ENCODE measurements around the gene EIF3A. TPM values are rescaled to one million over a fixed set of nuclear protein-coding genes. Genes with fewer than 3 reads are reported as not detected.
A peak's percentile ranks its signal among the peaks of the same experiment; 100 is the strongest.

Gene EIF3A
- total and polyA plus RNA-seq, 8 donors, result 37.3 to 156 (median 89.8) TPM

DNA sequence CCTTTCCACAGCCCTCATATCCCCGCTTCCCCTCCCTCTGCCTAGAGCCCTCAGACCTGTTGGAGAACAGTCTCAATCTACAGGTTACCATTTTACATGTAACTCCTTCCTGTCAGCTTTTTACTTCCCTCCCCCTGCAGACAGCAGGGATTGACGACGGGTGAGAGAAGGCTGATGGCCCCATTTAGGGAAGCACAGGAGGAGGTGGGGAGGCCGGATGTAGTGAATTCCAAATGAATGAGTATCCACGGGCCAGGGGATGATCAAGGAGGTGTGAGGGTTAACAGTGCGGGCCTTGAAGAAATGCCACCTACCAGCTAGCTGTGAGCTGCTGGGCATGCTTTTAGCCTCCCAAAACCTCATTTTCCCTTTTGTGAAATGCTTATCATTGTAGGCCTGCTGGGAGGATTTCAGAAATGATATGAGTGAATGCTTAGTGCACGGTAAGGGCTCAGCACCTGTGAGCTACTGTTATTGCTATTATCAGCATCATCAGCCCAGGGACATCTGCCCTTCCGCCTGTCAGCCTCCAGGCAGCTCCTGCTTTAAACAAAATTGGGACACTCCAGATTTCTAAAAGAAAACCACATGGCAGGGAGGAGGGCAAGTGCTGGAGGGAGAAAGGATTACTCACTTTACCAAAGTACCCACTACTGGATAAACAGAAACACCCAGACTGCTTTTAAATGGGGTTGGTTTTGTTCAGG is 57.6 kb downstream of the EIF3A start:
- peaks cover 20 to 37% (median 26%) of the 10 kb centered on the region in 4 donors for H3K4me1 ChIP-seq
- H3K9me3 ChIP-seq, result no peaks in the 10 kb centered on the region
- H3K4me3 ChIP-seq, result no peak overlapping the region
- DNase-seq, result no peak
- 62 to 74% (median 68%) methylated on average over 8 of the region's 8 CpGs for WGBS, 5 donors
- TF ChIP-seq CTCF (IDR thresholded peaks at IDR 0.05) (no peak), POLR2A (IDR thresholded peaks at IDR 0.05) (no peak), EP300 (IDR thresholded peaks at IDR 0.05) (no peak), POLR2AphosphoS5 (IDR thresholded peaks at IDR 0.05) (no peak)
- H3K27ac ChIP-seq, result peak overlapping the region in 1 of 5 donors; percentile 52
- intact Hi-C loops (cut with DNase I; ENCODE audit: low total_unique reads), result loop anchor here (10.0 kb wide), 1 partner anchor 268 kb away; the partner anchor contains the start of gene CACUL1
- H3K27me3 ChIP-seq, result no peaks in the 10 kb centered on the region
- H3K36me3 ChIP-seq, result no peaks in the 10 kb centered on the region

GRCh38 chr10:119020627-119020946 is 60.0 kb downstream of the EIF3A start:
- intact Hi-C loops (cut with DNase I; ENCODE audit: low total_unique reads), result loop anchor here (10.0 kb wide), 1 partner anchor 266 kb away; the partner anchor contains the start of gene CACUL1
- WGBS, 5 donors, result 12 to 27% (median 21%) methylated on average over 2 of the region's 2 CpGs

GRCh38 chr10:119007211-119007574 is 73.4 kb downstream of the EIF3A start:
- Histone ChIP-seq H3K4me1 (peaks cover 9 to 21% (median 11%) of the 10 kb centered on the region in 4 donors), H3K9me3 (no peaks in the 10 kb centered on the region), H3K27ac (peak overlapping the region in 1 of 5 donors; percentile 29), H3K27me3 (peaks cover 0 to 4% (median 0%) of the 10 kb centered on the region in 3 donors), H3K36me3 (no peaks in the 10 kb centered on the region), H3K4me3 (no peak overlapping the region)
- intact Hi-C loops (cut with DNase I; ENCODE audit: low total_unique reads), result no loop called here
- TF ChIP-seq EP300 (IDR thresholded peaks at IDR 0.05) (no peak), CTCF (IDR thresholded peaks at IDR 0.05) (no peak), POLR2A (IDR thresholded peaks at IDR 0.05) (no peak), POLR2AphosphoS5 (IDR thresholded peaks at IDR 0.05) (no peak)
- WGBS, 5 donors, result 16 to 41% (median 23%) methylated on average over 4 of the region's 4 CpGs
- peak in 1 of 2 donors; percentile 12 for DNase-seq

More at GRCh38 chr10:119020627-119020946, 60.0 kb downstream of the EIF3A start:
- peaks cover 8 to 18% (median 9%) of the 10 kb centered on the region in 4 donors for H3K4me1 ChIP-seq
- no peak overlapping the region for H3K27ac ChIP-seq
- H3K9me3 ChIP-seq, result no peaks in the 10 kb centered on the region
- no peaks in the 10 kb centered on the region for H3K27me3 ChIP-seq
- peak in 1 of 2 donors; percentile 12 for DNase-seq
- no peak overlapping the region for H3K4me3 ChIP-seq
- H3K36me3 ChIP-seq, result no peaks in the 10 kb centered on the region
- TF ChIP-seq CTCF (IDR thresholded peaks at IDR 0.05) (no peak), POLR2A (IDR thresholded peaks at IDR 0.05) (no peak), EP300 (IDR thresholded peaks at IDR 0.05) (no peak), POLR2AphosphoS5 (IDR thresholded peaks at IDR 0.05) (no peak)

DNA sequence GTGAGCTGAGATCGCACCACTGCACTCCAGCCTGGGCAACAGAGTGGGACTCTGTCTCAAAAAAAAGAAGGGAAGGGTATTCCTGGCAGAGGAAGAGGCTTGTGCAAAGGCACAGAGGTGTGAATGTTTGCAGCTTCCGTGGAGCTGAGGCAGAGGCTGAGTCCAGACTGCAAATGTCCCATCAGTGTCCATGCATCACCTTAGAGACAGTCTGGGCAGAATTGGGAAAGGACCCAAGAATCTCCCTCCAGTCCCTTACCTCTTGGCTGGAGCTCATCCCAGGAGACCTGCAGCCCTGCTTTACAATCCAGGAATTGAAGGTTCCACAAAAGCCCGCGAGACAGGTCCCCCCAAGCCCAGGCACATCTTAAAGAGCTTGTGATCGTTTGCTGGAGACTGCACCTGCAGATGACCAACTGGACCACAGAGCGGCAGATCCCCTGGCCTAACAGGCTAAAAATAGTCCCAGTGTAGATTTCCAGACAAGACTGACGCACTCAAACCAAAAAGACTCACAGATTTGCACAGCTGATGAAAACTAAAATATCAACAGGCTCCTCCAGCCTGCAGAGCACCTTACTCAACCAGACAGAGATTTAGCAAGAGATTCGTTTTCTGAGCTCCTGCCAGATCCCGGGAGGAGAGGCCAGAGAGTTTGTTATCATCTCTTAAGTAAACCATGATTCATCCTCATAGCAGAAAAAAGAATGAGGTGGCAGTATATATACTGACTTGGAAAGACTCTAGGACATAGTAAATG is 74.0 kb downstream of the EIF3A start:
- no peaks in the 10 kb centered on the region for H3K36me3 ChIP-seq
- H3K27ac ChIP-seq, result peak overlapping the region in 4 of 5 donors; percentile 29 to 75 (median 64)
- H3K4me3 ChIP-seq, result no peak overlapping the region
- 26 to 38% (median 28%) methylated on average over 9 of the region's 9 CpGs for WGBS, 5 donors
- DNase-seq, result peak; percentile 66 to 69
- no peak for TF ChIP-seq CTCF (IDR thresholded peaks at IDR 0.05)
- TF ChIP-seq POLR2A (IDR thresholded peaks at IDR 0.05), result no peak
- TF ChIP-seq POLR2AphosphoS5 (IDR thresholded peaks at IDR 0.05), result peak in 1 of 3 donors; percentile 58
- TF ChIP-seq EP300 (IDR thresholded peaks at IDR 0.05), result no peak
- H3K9me3 ChIP-seq, result no peaks in the 10 kb centered on the region
- H3K27me3 ChIP-seq, result peaks cover 0 to 6% (median 0%) of the 10 kb centered on the region in 3 donors
- H3K4me1 ChIP-seq, result peaks cover 9 to 21% (median 11%) of the 10 kb centered on the region in 4 donors
- intact Hi-C loops (cut with DNase I; ENCODE audit: low total_unique reads), result no loop called here

Measured in stomach (tissue), 9 donors.